NB4 (cell line): Measurements from ENCODE around the gene HSD3B7.

Experiments used
- DNase-seq: peaks from one replicate; pipeline ENCODE4 v3.0.0; 2010; ENCODE audit warnings: low read depth
- H3K4me3 ChIP-seq: one replicate; pipeline ENCODE4 v1.5.1; 2011; ENCODE audit warnings: mild to moderate bottlenecking, low read depth, low read length, moderate library complexity
- CTCF ChIP-seq: IDR thresholded peaks from one replicate; pipeline ENCODE4 v1.5.1; 2012; ENCODE audit warnings: low read depth, low read length
- MAX ChIP-seq: IDR thresholded peaks from 2 replicates; pipeline ENCODE4 v1.6.1; 2011; ENCODE audit warnings: low read depth, low read length
- MYC ChIP-seq: IDR thresholded peaks from 2 replicates; pipeline ENCODE4 v1.6.1; 2011; ENCODE audit warnings: low read depth, low read length
- POLR2A ChIP-seq: IDR thresholded peaks from 2 replicates; pipeline ENCODE4 v1.6.1; 2011; ENCODE audit warnings: mild to moderate bottlenecking; ENCODE audit not compliant: insufficient read length; ENCODE audit errors: extremely low read depth

HSD3B7 gene

GRCh38 chr16:31031276-31031675, 46.3 kb downstream of the HSD3B7 start:
- no peak overlapping the region for H3K4me3 ChIP-seq
- TF ChIP-seq MYC, result no peak
- TF ChIP-seq MAX, result no peak
- no peak for TF ChIP-seq CTCF
- no peak for TF ChIP-seq POLR2A
- no peak for DNase-seq

GRCh38 chr16:31032736-31033708, 48.0 kb downstream of the HSD3B7 start, which contains the start of gene STX4:
Gene STX4 (plus strand): TSS chr16:31033558. CDS start chr16:31033806, 248 bp downstream.
- TF ChIP-seq MAX, result peak; percentile 90
- TF ChIP-seq MYC, result peak; percentile 23; the same call in 1 of the 2 replicates
- TF ChIP-seq CTCF, result no peak
- no peak for TF ChIP-seq POLR2A
- H3K4me3 ChIP-seq, result peak within 1 kb of the TSS; percentile 87
- peak; percentile 95 for DNase-seq

- DNase-seq, result peak; percentile 78
- peak overlapping the region; percentile 87 for H3K4me3 ChIP-seq
- TF ChIP-seq CTCF (no peak), MYC (peak; percentile 46; the same call in 1 of the 2 replicates), POLR2A (peak; percentile 20), MAX (0 out of 2 replicates have a peak, but pooled peaks have one; percentile 50)
These were observed 48.9 kb downstream of the HSD3B7 start for GRCh38 chr16:31033709-31034492.

- TF ChIP-seq MAX, result no peak
- no peak for TF ChIP-seq CTCF
- TF ChIP-seq POLR2A, result no peak
- TF ChIP-seq MYC, result no peak
- DNase-seq, result peak; percentile 29
- H3K4me3 ChIP-seq, result no peak overlapping the region
These were observed 51.7 kb downstream of the HSD3B7 start for GRCh38 chr16:31036691-31037090.
